ENCODE data around the gene KCNQ1OT1.

GRCh38 chr11:2580061-2580421 is 119.8 kb downstream of the KCNQ1OT1 start:
- TF ChIP-seq REST (tag by site-specific recombination; IDR thresholded peaks at IDR 0.05) (no peak), ZBTB20 (tag by site-specific recombination; IDR thresholded peaks at IDR 0.05) (no peak), YY2 (tag by site-specific recombination; IDR thresholded peaks at IDR 0.05) (no peak), KLF1 (tag by site-specific recombination; IDR thresholded peaks at IDR 0.05) (no peak), ZNF561 (tag by site-specific recombination; IDR thresholded peaks at IDR 0.05; ENCODE audit: borderline replicate concordance) (no peak), REPIN1 (tag by site-specific recombination; IDR thresholded peaks at IDR 0.05; ENCODE audit: low read depth) (no peak), ZNF274 (IDR thresholded peaks at IDR 0.05; ENCODE audit: low read length) (no peak), ZNF274 (tag by site-specific recombination; IDR thresholded peaks at IDR 0.05; ENCODE audit: borderline replicate concordance) (no peak), ZBTB11 (tag by site-specific recombination; conservative IDR thresholded peaks at IDR 0.05; ENCODE audit: low read depth) (no peak), ZBTB7A (tag by site-specific recombination; IDR thresholded peaks at IDR 0.05; ENCODE audit: low read depth) (no peak), ZNF394 (tag by site-specific recombination; IDR thresholded peaks at IDR 0.05; ENCODE audit: borderline replicate concordance) (no peak), ZNF24 (tag by site-specific recombination; IDR thresholded peaks at IDR 0.05) (no peak)
- TF ChIP-seq, protein P1, sequence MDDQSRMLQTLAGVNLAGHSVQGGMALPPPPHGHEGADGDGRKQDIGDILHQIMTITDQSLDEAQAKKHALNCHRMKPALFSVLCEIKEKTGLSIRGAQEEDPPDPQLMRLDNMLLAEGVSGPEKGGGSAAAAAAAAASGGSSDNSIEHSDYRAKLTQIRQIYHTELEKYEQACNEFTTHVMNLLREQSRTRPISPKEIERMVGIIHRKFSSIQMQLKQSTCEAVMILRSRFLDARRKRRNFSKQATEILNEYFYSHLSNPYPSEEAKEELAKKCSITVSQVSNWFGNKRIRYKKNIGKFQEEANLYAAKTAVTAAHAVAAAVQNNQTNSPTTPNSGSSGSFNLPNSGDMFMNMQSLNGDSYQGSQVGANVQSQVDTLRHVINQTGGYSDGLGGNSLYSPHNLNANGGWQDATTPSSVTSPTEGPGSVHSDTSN (CRISPR knock-in tag; IDR thresholded peaks at IDR 0.05) = no peak
- TF ChIP-seq, protein P2, sequence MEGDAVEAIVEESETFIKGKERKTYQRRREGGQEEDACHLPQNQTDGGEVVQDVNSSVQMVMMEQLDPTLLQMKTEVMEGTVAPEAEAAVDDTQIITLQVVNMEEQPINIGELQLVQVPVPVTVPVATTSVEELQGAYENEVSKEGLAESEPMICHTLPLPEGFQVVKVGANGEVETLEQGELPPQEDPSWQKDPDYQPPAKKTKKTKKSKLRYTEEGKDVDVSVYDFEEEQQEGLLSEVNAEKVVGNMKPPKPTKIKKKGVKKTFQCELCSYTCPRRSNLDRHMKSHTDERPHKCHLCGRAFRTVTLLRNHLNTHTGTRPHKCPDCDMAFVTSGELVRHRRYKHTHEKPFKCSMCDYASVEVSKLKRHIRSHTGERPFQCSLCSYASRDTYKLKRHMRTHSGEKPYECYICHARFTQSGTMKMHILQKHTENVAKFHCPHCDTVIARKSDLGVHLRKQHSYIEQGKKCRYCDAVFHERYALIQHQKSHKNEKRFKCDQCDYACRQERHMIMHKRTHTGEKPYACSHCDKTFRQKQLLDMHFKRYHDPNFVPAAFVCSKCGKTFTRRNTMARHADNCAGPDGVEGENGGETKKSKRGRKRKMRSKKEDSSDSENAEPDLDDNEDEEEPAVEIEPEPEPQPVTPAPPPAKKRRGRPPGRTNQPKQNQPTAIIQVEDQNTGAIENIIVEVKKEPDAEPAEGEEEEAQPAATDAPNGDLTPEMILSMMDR (tag by site-specific recombination; IDR thresholded peaks at IDR 0.05) = no peak
- TF ChIP-seq, protein P3, sequence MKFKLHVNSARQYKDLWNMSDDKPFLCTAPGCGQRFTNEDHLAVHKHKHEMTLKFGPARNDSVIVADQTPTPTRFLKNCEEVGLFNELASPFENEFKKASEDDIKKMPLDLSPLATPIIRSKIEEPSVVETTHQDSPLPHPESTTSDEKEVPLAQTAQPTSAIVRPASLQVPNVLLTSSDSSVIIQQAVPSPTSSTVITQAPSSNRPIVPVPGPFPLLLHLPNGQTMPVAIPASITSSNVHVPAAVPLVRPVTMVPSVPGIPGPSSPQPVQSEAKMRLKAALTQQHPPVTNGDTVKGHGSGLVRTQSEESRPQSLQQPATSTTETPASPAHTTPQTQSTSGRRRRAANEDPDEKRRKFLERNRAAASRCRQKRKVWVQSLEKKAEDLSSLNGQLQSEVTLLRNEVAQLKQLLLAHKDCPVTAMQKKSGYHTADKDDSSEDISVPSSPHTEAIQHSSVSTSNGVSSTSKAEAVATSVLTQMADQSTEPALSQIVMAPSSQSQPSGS (tag by site-specific recombination; IDR thresholded peaks at IDR 0.05; ENCODE audit: low read depth) = no peak

All from HEK293 (cell line).